GM19463 (cell line): ENCODE data around the gene TMEM207.

Experiments
- ATAC-seq: cut with Tn5 transposase; IDR thresholded peaks from one replicate; pipeline ENCODE4 v1.9.1; 2021; ENCODE audit warnings: mild to moderate bottlenecking, moderate library complexity; ENCODE audit not compliant: unreplicated experiment

Gene TMEM207

GRCh38 chr3:190444576-190445145 lies 5.0 kb downstream of the TMEM207 start:
- no peak for ATAC-seq

GRCh38 chr3:190444006-190444405 lies 5.7 kb downstream of the TMEM207 start:
- no peak for ATAC-seq

- no peak for ATAC-seq
Observed at GRCh38 chr3:190443257-190443656, 6.4 kb downstream of the TMEM207 start.

- no peak for ATAC-seq
Observed at GRCh38 chr3:190442240-190442639, 7.5 kb downstream of the TMEM207 start.

GRCh38 chr3:190436331-190436730 lies 13.4 kb downstream of the TMEM207 start:
- ATAC-seq: no peak

GRCh38 chr3:190435618-190436017 lies 14.1 kb downstream of the TMEM207 start:
- ATAC-seq: no peak

GRCh38 chr3:190433626-190434025 lies 16.1 kb downstream of the TMEM207 start:
- ATAC-seq: no peak

GRCh38 chr3:190432216-190432615 lies 17.5 kb downstream of the TMEM207 start:
- no peak for ATAC-seq

- ATAC-seq: no peak
Observed at GRCh38 chr3:190430906-190431305, 18.8 kb downstream of the TMEM207 start.

GRCh38 chr3:190429681-190430080 lies 20.0 kb downstream of the TMEM207 start:
- no peak for ATAC-seq

- no peak for ATAC-seq
Observed at GRCh38 chr3:190426806-190427507, 22.7 kb downstream of the TMEM207 start.

- ATAC-seq: no peak
Observed at GRCh38 chr3:190425833-190426232, 23.9 kb downstream of the TMEM207 start.

GRCh38 chr3:190424478-190425439 lies 24.9 kb downstream of the TMEM207 start:
- ATAC-seq: peak; percentile 57

- peak; percentile 3 for ATAC-seq
Observed at GRCh38 chr3:190424108-190424477, 25.6 kb downstream of the TMEM207 start.

- ATAC-seq: no peak
Observed at GRCh38 chr3:190414297-190414696, 35.4 kb downstream of the TMEM207 start.

- no peak for ATAC-seq
Observed at GRCh38 chr3:190404715-190405114, 45.0 kb downstream of the TMEM207 start.

GRCh38 chr3:190401963-190402362 lies 47.7 kb downstream of the TMEM207 start:
- no peak for ATAC-seq

GRCh38 chr3:190399677-190400076 lies 50.0 kb downstream of the TMEM207 start:
- ATAC-seq: no peak

GRCh38 chr3:190397889-190398288 lies 51.8 kb downstream of the TMEM207 start:
- ATAC-seq: no peak

- no peak for ATAC-seq
Observed at GRCh38 chr3:190396001-190396400, 53.7 kb downstream of the TMEM207 start.

- no peak for ATAC-seq
Observed at GRCh38 chr3:190388703-190389102, 61.0 kb downstream of the TMEM207 start.
